A673 (cell line): Measurements from ENCODE around the gene HOXB1.

Experiments
- CTCF ChIP-seq: fragments of 300-800, 200-600 bp; sonication (generic); conservative IDR thresholded peaks from 2 replicates; pipeline ENCODE4 v1.5.1; 2017; ENCODE audit warnings: low read depth, mild to moderate bottlenecking, antibody characterized with exemption, low read length, moderate library complexity, mixed read lengths
- EZH2 ChIP-seq: fragments of 200-600 bp; sonication (generic); IDR thresholded peaks from 2 replicates; pipeline ENCODE4 v1.6.1; 2017; ENCODE audit warnings: borderline replicate concordance, low read depth, mild to moderate bottlenecking, mixed read lengths, antibody characterized with exemption, low read length; ENCODE audit not compliant: poor library complexity, severe bottlenecking

GRCh38 chr17:48491527-48492273 is 39.1 kb downstream of the HOXB1 start:
- TF ChIP-seq CTCF, result no peak
- TF ChIP-seq EZH2, result no peak
